Fibroblast of mammary gland (primary cell): ENCODE results near the gene COL1A2.

ENCODE experiments used
- DNase-seq: peaks from one replicate; pipeline ENCODE4 v3.0.0-alpha.2; 2010; ENCODE audit warnings: low read depth
- H3K4me3 ChIP-seq: 2 replicates; pipeline ENCODE4 v1.5.1; 2011; ENCODE audit warnings: low read depth, mild to moderate bottlenecking, low read length, moderate library complexity; ENCODE audit not compliant: control insufficient read depth
- CTCF ChIP-seq: conservative IDR thresholded peaks from 2 replicates; pipeline ENCODE4 v1.5.1; 2011; ENCODE audit warnings: low read depth, low read length, inconsistent platforms; ENCODE audit not compliant: control insufficient read depth, insufficient read depth

The COL1A2 gene

GRCh38 chr7:94429153-94429552, 34.5 kb downstream of the COL1A2 start:
- peak; percentile 12 for DNase-seq
- H3K4me3 ChIP-seq: no peak overlapping the region
- no peak for TF ChIP-seq CTCF

DNA sequence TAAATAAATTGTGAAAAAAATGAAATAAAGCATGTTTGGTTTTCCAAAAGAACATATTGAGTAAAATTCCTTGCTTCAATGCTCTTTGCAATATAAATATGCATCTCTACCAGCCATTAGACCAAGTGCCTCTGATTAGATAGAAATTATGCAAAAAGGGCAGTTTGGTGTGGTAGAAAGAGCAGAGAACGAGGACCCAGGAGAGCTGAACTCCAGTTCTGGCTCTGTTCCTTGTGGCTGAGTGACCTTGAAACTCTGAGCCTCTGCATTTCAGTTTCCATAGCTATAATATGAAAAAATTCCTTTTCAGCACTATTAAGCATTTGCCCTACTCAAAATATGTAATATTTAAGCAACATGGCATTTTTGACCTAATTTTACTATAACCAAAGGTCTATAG, 36.5 kb downstream of the COL1A2 start:
- peak; percentile 46 for DNase-seq
- H3K4me3 ChIP-seq: no peak overlapping the region
- no peak for TF ChIP-seq CTCF

GRCh38 chr7:94431619-94432280, 37.1 kb downstream of the COL1A2 start:
- no peak overlapping the region for H3K4me3 ChIP-seq
- TF ChIP-seq CTCF: no peak
- peak; percentile 70 for DNase-seq

- H3K4me3 ChIP-seq: no peak overlapping the region
- no peak for TF ChIP-seq CTCF
- DNase-seq: no peak
Measured at GRCh38 chr7:94432281-94432670, 37.6 kb downstream of the COL1A2 start.

DNA sequence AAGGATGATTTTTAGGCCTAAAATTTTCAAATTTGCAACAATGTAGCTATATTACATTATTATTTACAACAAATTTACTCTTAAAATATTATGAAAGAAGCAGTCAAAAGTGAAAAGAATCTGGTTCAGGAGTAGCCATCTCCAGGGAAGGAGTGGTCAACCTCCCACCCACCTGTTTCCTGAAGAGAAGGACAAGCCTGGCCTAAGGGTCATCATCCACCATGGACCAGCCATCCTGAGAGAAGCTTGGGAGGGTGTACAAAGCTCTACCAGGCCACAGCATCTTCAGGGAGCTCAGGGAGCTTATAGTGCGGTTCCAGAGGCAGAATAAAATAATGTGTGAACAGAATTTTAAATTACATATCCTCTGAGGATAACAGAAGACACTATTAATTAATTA, 38.1 kb downstream of the COL1A2 start:
- H3K4me3 ChIP-seq: no peak overlapping the region
- no peak for TF ChIP-seq CTCF
- DNase-seq: peak; percentile 29

- DNase-seq: peak; percentile 6
- H3K4me3 ChIP-seq: no peak overlapping the region
- no peak for TF ChIP-seq CTCF
Measured at GRCh38 chr7:94433224-94433623, 38.5 kb downstream of the COL1A2 start.

DNA sequence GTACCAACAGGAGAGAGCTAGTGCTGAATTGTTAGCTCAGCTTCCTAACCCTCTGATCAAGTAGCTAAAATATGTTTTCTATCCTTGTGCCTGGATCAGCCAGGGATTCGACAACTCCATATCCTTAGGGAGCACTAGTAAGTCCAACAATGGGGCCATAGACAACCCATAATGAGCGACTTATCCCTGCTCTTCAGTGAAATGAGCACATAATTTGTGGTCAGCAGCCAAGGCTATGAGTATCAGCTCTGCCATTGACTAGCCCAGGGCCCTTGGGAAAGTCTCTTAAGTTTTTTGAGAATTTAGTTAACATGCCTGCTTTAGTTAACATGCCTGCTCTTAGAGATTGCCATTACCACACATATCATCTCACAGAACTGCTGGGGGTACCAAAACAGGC, 39.3 kb downstream of the COL1A2 start:
- no peak for TF ChIP-seq CTCF

More for the DNA sequence above, 39.3 kb downstream of the COL1A2 start:
- DNase-seq: peak; percentile 75
- no peak overlapping the region for H3K4me3 ChIP-seq
